GM18502 (cell line): ENCODE measurements around the gene SORCS3.

Experiments used
- ATAC-seq: cut with Tn5 transposase; IDR thresholded peaks from one replicate; pipeline ENCODE4 v1.9.1; 2021; ENCODE audit warnings: mild to moderate bottlenecking; ENCODE audit not compliant: unreplicated experiment, poor library complexity

Gene SORCS3

DNA sequence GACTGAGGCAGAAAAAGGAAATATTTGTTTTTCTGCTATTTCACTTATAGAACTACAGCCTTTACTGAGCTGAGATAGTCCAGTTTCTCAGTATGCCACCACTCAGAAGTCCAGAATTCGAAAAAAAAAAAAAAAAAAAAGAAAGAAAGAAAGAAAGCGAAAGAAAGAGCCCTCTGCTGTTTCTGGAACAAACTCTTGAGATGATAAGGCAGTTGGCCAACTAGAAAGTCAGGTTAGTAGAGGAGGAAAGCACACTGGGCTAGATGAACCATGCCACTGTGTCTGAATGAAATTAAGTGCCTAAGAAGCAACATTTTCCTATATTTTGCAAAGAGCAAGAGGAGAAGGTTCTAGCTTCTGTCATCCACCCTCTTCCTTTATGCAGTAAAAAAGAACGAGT, 403.8 kb downstream of the SORCS3 start:
- no peak for ATAC-seq

DNA sequence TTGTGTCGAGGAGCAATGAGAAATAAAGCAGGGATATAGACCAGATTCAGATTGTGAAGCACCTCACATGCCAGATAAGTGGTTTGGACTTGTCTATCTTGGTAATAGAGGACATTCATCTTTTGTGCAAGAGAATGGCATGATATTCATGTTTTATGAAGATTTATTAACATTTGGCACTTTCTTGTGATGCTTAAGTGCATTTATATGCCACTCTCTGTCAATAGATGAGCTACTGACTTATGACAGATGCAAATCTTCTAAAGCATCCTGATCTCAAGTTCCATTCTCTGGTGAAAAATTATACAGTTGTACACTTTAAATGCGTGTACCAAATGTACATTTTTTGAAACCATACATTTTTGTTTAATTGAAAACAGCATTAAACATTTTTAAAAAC, 415.3 kb downstream of the SORCS3 start:
- ATAC-seq = no peak

DNA sequence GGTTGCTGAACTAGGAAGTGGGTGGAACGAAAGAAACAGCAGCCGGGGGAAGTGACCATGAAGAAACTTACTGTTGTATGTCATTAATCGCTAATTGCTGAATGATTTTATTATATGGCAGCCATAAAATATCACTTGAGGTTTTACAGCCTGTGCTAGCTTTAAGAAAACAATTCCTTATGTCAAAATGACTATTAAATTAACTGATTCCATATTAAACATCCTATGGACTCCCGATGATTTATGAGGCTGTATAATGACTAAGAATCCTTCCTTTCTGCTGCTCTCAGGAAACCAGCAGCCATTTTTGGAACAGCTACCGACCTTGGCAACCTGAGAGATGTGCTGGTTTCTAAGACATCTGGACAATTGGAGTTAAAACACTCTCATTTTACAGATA, 421.9 kb downstream of the SORCS3 start:
- no peak for ATAC-seq

DNA sequence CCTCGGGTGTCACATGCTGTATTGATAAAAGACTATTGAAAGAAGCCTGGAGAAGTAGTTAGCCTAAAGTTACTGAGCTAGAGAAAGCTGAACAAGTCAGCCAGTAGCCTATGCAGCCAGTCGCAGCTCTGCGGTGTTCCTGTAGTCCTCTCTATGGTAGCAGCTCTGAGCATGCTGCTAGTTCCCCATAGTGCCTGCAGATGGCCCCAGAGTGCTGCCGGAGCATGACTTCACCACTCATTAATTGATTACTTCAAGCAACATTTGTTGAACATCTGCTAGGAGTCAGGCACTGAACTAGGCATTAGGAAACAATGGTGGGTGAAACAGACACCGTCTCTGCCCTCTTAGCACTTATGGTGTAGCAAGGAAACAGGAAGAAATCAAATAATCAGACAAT, 422.7 kb downstream of the SORCS3 start:
- peak; percentile 76 for ATAC-seq

DNA sequence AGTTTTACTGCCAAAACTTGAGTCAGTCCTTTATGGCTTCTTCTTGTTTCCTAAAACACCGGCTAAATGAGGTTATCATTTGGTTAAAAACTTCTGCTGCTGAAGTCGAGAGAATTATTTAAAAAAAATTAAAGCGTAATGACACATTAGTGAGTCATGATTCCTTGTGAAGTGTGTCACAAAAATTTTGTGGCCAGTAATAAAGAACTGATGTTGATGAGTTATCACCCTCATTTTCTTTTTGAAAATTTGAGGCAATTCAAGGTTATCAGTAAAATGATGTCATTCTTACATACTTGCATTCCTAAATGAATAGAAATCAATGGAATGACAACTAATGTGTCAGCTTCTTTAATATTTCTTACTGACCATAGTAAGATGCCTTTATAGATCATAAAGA, 427.4 kb downstream of the SORCS3 start:
- no peak for ATAC-seq

DNA sequence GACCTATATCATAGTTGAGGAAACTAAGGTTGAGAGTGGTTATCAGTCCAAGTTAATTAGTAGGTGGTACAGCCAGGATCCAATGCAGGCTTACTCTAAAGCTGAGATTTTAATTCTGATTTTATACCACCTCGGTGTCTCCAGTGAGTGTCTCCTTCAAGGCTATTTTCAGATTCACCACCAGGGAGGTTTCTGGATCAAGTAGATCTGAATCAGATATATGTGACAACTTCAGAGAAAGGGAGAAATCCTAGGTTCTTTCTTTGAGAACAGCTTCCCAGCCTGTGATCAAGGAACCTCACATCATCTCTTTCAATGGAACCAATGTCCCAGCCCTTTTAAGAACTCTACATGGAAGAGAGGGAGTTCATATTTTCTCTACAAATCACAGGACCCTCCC, 429.2 kb downstream of the SORCS3 start:
- ATAC-seq = no peak

DNA sequence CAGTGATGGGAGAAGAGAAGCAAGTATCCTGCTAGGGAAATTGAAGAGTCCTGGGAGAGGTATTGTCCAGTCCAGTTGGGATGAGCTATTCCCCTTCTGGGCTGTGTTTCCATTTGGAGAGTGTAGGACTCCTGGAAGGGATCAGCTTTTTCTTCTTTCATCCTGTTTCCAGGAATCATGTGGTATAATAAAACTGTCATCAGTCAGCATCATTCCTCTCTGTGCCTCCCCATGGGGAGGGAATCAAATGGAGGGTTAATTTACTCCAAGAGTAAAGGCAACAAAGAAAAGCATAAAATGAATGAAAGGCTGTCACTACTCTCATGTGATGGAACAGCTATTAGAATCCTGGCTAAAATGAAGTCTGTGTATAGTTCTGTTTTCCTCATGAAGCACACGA, 429.9 kb downstream of the SORCS3 start:
- ATAC-seq = no peak

DNA sequence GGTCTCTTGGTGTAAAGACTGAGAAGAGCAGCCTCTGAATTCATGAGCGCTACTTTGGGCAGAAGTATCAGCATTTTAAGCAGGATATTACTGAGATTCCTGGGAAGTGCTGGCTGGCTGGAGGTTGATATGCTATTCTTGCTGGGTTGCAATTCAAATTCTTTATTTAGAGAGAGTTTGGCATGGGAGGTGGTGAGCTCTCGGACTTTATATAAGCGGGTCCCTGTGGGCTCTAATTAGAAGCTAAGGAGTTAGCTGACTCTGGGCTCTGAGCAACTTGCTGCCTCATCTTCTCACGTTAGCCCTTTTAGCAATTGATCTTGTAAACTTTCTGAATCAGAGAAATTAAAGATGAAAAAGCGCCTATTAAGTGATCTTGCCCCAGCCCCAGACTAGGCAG, 430.9 kb downstream of the SORCS3 start:
- no peak for ATAC-seq

DNA sequence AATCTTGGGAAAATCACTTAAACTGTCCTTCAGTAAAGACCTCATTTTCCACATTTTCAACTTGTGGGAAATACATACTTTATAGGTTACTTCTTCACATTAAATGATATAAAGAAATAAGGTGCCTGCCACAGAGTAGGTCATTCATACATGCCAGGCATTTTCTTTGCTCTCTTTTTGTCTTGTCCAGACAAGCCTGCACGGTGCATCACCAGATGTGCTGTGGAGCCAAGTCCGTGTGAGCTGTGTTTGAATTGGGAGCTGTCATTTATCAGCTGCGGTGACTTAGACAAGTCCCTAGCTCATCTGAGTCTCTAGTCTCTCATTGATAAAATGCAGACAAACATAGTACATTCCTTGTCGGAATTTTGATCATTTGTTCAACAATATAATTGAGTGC, 432.9 kb downstream of the SORCS3 start:
- ATAC-seq = no peak

DNA sequence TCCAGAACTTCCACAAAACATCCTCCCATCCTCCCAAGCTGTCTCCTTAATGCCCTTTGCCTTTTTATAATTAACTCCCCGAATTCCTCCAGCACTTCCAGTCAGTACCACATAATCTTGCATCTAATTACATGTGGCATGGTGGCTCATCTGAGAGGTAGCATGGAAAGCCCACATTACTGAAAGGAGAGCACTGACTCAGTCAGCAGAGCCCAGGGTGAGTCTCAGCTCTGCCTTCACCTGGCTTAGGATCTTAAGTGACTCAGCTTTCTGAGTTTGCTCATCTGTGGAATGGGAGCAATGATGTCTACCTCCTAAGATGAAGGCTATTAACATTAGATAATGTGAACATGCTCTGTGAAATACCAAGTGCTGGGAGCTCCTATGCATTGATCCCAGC, 433.9 kb downstream of the SORCS3 start:
- no peak for ATAC-seq

DNA sequence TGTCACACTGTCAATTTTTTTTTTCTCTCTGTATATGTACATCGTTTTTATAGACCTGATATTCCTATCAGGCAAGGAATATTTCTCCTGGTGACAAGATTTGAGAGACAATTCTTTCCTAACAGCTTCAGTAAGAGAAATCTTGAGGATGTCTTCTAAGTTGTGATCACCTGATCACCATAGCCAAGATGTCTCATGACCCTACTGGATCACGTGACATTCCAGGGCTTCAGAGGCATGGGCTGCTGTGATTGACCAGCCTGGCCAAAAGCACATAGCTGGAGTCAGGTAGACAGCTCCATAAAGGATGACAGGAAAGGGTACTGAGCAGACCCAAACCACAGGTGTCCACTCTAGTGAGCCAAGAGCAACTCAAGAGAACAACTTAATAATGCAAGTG, 444.9 kb downstream of the SORCS3 start:
- ATAC-seq = no peak

DNA sequence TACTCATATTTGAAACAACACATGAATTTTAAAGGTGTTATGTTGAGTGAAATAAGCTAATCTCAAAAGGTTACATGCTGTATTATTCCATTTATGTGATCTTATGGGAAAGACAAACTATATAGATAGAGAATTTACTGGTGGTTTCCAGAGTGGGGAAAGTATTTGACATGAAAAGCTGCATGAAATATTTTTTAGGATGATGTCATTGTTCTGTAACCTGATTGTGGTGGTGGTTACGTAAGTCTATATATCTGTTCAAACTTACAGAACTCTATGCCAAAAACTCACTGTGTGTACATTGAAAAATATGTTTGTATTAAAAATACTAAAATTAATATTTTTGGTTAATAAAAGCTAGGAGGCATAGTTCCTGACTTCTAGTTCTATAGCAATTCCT, 453.0 kb downstream of the SORCS3 start:
- ATAC-seq = no peak

DNA sequence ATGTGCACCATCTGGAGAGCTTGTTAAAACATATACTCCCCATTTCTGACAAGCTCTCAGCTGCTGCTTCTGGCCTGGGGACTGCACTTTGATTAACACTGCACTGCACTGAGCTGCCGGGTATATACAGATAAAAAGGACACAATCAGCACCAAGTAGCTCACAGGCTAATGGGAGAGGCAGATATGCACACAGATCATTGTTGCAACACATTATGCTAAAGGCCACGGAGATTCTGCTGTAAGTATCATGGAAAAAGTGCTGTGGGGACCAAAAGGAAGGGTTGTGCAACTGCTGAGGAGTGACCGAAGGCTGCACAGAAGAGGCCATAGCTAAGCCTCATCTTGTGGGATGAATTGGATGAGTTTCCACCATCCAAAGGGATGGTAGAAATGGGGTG, 455.2 kb downstream of the SORCS3 start:
- no peak for ATAC-seq

DNA sequence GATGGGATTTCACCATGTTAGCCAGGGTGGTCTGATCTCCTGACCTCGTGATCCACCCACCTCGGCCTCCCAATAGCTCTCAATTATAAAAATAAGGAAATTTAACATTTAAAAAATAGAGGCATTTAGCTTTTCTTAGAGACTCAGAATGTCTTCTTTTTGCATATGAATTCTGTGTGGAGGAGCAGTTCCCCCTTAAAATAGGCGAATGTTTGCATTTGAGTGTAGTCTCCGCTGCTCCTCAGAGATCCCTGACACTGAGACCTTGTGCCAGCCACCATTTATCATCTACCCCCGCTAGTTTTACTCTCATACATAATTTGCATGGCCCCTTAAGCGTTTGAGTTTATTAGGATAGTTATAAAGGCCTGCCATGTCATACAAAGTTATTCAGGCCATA, 461.9 kb downstream of the SORCS3 start:
- no peak for ATAC-seq

DNA sequence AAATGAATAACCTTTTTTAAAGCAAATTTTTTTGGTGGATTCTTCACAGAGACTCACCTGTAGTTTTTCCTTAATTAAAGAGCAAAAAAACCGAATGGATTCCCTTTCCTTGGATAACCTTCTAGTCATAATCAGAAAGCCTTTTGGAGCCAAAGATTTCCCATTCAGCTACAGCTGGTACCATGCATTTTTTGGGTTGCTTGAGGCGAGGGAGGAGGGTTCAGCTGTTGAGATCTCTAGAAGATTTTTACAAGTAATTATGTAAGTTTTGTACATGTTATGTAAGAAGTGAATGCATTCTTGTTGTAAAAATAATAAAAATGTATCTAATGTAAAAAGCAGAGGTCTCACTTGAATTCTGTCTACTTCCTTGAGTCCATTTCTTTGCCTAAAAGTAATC, 463.2 kb downstream of the SORCS3 start:
- no peak for ATAC-seq

DNA sequence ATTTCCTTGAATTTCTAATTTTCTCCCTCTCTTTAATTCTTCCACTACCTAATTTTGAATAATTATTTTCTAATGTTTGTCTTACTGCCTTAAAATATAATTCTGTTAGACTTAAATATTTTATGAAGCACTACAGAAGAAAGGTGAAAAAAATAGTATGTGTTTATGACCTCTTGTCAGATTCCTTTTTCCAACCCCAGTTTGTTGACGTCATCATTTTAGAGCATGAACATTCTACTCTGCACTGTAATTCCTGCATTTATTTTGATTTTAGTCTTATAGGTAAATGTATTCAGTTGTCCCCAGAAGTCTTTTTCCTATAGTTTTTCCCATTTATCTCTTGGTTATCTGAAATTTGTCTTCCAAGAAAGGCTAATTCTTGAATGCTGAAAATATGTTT, 468.1 kb downstream of the SORCS3 start:
- no peak for ATAC-seq

DNA sequence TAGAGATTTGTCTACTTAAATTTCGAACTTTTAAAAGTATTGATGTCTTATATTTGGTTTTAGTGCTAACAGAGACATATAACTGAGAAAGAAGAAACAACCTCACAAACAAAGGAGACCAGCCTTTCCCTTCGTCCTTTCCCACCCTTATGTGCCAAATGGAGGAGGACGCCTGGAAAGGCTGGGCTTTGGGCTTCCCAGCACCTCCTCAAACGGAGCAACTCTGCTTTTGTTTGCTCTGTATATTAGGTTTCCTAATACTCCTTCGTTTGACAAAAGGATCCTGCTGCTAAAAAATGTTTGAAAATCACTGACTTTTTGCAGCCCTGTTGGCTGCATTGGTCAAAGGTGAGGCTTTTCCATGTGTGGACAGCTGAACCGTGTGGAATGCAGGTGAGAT, 471.8 kb downstream of the SORCS3 start:
- no peak for ATAC-seq

DNA sequence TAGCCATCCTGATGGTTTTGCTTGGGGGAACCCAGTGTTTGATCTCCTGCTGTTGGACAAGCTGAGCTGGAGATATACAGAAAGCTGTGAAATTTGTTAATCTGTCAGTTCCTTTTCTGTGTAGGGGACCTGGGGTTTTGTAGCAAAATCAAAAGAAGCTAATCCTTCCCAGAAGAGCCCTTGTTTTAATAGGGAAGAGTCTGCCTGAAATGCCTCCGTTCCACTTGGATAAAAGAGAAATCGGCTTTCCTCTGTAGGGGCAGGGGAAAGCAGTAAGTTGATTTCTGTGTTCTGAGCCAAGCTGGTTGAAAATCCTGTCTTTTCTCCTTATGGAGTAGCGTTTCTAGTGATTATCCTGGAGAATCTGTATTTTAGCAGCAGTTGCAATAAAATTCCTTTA, 472.6 kb downstream of the SORCS3 start:
- no peak for ATAC-seq

DNA sequence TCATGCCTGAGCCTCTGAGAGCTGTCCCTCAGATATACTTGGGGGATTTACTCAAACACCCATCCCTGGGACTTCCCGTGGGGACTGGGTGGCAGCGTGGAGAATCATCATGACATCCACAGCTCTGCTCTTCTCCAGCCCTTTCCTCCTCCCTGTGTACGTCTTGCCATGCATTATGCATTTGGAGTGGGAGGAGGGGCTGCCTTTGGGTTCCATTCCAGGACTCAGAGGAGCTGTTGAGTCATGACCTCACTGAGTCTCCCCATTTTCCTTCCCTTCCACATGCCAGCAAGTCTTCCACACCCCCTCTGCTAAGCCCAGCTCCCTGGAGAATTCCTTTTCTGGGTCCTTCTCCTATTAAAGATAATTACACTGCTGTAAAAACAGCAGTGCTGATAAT, 480.7 kb downstream of the SORCS3 start:
- no peak for ATAC-seq

DNA sequence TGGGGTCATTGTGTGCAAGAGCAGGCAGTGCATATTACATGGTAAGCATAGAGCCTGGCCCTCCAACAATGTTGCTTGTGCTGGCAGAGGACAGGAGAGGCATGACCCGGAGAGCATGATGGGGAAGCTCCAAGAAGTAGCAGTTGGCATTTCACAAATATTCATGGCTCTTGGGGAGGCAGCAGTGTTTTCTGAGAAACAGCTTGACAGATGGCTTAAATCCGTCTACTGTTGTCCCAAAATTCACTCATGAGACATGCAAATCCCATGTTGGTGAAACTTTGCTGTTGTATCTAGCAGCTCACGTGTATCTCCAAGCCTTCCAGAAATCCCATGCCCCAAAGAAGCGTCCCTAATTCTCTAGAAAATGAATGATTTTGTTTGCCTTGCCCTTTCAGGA, 487.0 kb downstream of the SORCS3 start:
- no peak for ATAC-seq

DNA sequence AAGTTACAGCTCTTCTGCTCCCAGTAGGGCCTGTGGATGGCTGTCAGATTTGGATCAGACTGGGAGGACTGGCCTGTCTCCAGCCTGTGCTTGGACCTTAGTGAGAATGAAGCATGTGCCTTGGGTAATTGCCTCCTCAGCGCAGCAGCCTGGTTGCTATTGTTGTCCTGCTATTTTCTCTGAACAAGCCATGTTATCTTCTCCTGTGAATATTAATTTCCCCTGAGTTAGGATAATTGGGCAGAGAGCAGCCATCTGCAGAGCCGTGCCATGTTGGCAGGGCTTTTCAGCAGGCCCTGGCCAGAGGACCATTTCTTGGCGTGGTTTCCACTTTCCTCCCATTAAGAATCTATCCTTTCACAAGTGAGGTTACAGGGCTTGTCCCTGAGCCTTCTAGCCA, 497.3 kb downstream of the SORCS3 start:
- ATAC-seq = no peak

DNA sequence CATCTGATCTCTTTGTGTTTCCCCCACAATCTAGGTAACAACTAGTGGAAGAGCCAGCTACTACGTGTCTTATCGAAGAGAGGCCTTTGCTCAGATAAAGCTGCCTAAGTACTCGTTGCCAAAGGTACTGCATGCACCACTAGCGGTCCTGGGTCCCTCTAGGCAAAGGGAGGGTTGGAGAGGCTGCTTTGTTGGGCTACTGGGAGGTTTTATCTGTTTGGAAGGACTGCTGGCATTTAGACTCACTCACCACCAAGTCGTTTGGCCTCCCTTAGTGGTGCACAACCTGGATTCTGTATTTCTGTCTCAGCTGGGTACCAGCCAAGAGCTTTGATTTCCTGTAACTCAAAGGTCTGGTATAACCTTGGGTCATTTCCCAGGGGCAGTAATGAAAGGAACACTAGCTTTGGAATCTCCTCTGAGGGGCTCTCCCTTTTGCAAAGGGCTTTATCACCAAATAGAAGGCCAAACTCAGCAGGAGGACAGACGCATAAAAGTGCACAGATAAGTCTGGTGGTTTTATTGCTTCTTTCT, 498.3 kb downstream of the SORCS3 start:
- no peak for ATAC-seq

DNA sequence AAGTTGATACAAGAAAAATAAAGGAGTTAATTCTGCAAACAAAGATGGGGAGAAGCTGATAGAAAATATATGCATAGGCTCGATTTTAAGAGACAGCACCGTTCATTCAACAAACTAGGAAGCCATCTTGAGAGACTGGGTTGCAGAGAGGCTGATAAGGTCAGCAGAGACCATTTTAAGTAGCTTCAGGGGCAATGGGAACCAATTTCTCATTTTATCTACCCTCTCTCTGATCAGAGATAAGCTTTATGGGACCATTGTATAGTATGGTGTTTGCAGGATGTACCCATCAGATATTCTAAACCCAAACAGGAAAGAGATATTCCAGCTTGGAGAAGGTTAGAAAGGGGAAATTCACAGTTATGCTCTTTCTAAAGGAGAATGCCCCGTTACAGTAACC, 499.5 kb downstream of the SORCS3 start:
- no peak for ATAC-seq
